Neural cell (in vitro differentiated cells): ENCODE measurements around the gene ANAPC7.

Experiments used
- EP300 ChIP-seq: fragments of 450-650 bp; conservative IDR thresholded peaks from 2 replicates; pipeline ENCODE4 v1.6.1; 2014; ENCODE audit warnings: antibody characterized with exemption, mild to moderate bottlenecking, moderate library complexity; ENCODE audit not compliant: poor library complexity, severe bottlenecking
- EZH2 ChIP-seq: fragments of 200-600, 300-800 bp; shearing (Covaris generic), sonication (generic); IDR thresholded peaks from 2 replicates; pipeline ENCODE4 v1.6.1; 2014; ENCODE audit warnings: antibody characterized with exemption, low read length, borderline replicate concordance, mild to moderate bottlenecking; ENCODE audit not compliant: insufficient read depth, poor library complexity, severe bottlenecking
- MXI1 ChIP-seq: fragments of 450-650 bp; conservative IDR thresholded peaks from 2 replicates; pipeline ENCODE4 v1.6.1; 2014; ENCODE audit warnings: antibody characterized with exemption, mild to moderate bottlenecking; ENCODE audit not compliant: poor library complexity, severe bottlenecking
- POLR2AphosphoS5 ChIP-seq: IDR thresholded peaks from 2 replicates; pipeline ENCODE4 v1.6.1; 2012
- RAD21 ChIP-seq: fragments of 450-650 bp; conservative IDR thresholded peaks from 2 replicates; pipeline ENCODE4 v1.6.1; 2014; ENCODE audit warnings: antibody characterized with exemption, mild to moderate bottlenecking, moderate library complexity
- TAF1 ChIP-seq: IDR thresholded peaks from 2 replicates; pipeline ENCODE4 v1.6.1; 2012; ENCODE audit warnings: low read depth
- TF ChIP-seq, protein P1 (sequence below): fragments of 450-650 bp; IDR thresholded peaks from 2 replicates; pipeline ENCODE4 v1.5.1; 2014; ENCODE audit warnings: antibody characterized with exemption, mild to moderate bottlenecking, moderate library complexity; ENCODE audit not compliant: poor library complexity, severe bottlenecking
- TF ChIP-seq, protein P2 (sequence below): IDR thresholded peaks from 2 replicates; pipeline ENCODE4 v1.6.1; 2012; ENCODE audit warnings: borderline replicate concordance

DNA sequence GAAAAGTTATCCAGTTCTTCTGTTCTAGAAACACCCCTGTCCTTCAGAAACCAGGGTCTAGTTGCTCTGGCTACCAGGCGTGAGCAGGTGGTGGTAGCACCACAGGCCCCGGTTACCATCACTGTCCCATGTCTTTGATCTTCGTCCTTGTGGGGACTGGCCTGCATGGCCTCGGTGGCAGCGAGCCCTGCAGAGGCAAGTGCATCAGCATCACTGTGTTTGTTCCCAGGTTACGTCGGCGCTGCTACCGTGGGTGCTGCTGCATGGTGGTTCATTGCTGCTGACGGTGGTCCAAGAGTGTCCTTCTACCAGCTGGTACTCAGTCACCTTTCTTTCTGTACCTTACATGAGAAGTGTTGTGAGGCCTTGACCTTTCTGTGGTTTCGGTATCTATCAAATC is 58.9 kb downstream of the ANAPC7 start:
- TF ChIP-seq POLR2AphosphoS5, result no peak
- TF ChIP-seq, protein P1, sequence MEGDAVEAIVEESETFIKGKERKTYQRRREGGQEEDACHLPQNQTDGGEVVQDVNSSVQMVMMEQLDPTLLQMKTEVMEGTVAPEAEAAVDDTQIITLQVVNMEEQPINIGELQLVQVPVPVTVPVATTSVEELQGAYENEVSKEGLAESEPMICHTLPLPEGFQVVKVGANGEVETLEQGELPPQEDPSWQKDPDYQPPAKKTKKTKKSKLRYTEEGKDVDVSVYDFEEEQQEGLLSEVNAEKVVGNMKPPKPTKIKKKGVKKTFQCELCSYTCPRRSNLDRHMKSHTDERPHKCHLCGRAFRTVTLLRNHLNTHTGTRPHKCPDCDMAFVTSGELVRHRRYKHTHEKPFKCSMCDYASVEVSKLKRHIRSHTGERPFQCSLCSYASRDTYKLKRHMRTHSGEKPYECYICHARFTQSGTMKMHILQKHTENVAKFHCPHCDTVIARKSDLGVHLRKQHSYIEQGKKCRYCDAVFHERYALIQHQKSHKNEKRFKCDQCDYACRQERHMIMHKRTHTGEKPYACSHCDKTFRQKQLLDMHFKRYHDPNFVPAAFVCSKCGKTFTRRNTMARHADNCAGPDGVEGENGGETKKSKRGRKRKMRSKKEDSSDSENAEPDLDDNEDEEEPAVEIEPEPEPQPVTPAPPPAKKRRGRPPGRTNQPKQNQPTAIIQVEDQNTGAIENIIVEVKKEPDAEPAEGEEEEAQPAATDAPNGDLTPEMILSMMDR, result no peak
- no peak for TF ChIP-seq EZH2
- TF ChIP-seq, protein P2, sequence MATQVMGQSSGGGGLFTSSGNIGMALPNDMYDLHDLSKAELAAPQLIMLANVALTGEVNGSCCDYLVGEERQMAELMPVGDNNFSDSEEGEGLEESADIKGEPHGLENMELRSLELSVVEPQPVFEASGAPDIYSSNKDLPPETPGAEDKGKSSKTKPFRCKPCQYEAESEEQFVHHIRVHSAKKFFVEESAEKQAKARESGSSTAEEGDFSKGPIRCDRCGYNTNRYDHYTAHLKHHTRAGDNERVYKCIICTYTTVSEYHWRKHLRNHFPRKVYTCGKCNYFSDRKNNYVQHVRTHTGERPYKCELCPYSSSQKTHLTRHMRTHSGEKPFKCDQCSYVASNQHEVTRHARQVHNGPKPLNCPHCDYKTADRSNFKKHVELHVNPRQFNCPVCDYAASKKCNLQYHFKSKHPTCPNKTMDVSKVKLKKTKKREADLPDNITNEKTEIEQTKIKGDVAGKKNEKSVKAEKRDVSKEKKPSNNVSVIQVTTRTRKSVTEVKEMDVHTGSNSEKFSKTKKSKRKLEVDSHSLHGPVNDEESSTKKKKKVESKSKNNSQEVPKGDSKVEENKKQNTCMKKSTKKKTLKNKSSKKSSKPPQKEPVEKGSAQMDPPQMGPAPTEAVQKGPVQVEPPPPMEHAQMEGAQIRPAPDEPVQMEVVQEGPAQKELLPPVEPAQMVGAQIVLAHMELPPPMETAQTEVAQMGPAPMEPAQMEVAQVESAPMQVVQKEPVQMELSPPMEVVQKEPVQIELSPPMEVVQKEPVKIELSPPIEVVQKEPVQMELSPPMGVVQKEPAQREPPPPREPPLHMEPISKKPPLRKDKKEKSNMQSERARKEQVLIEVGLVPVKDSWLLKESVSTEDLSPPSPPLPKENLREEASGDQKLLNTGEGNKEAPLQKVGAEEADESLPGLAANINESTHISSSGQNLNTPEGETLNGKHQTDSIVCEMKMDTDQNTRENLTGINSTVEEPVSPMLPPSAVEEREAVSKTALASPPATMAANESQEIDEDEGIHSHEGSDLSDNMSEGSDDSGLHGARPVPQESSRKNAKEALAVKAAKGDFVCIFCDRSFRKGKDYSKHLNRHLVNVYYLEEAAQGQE, result no peak
- no peak for TF ChIP-seq EP300
- TF ChIP-seq RAD21, result no peak
- no peak for TF ChIP-seq TAF1
- no peak for TF ChIP-seq MXI1
